ENCODE results near the gene UGT1A1.

UGT1A1 gene

GRCh38 chr2:233799087-233799665, 39.1 kb downstream of the UGT1A1 start:
- no peak for DNase-seq

DNA sequence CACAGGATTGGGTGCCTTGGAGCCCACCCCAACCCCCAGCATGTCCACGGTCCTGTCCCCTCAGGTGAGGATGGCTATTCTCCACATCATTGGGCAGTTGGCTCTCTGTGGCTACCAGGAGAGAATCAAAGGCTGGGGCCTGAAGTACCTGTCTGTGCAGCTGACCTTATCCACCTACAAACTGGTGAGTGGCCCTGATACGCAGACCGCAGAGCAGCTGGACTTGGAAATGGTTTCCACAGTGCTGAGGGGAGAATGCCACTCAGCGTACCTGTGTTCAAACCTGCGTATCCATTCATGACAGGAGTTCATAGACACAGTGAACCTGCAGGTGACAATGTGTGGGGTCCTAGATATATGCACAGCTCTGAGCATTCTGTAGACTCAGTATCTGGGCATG, 39.6 kb downstream of the UGT1A1 start:
- no peak for DNase-seq

DNA sequence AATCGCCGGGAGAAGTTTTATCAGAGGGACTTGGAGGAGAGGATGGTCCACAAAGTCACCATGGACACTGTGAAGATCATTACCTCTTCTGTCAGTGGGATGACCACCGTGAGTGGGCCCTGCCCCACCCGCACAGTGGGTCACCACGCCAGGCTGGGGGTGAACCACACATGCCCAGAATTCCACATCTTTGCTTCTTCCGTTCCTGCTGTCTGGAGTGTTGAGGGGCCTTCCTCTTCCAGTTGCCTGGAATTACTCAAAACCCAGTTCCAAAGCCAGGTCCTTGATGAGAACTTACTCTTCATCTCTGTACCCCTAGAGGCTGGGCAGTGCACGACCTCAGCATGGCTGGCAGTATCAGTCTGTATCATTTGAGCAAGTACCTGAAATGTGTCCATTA, 40.1 kb downstream of the UGT1A1 start:
- DNase-seq = no peak

GRCh38 chr2:233801357-233802131, 41.5 kb downstream of the UGT1A1 start:
- no peak for DNase-seq

- DNase-seq = no peak
These were observed 42.2 kb downstream of the UGT1A1 start for GRCh38 chr2:233802132-233802815.

GRCh38 chr2:233803292-233803911, 43.3 kb downstream of the UGT1A1 start:
- DNase-seq = no peak

DNA sequence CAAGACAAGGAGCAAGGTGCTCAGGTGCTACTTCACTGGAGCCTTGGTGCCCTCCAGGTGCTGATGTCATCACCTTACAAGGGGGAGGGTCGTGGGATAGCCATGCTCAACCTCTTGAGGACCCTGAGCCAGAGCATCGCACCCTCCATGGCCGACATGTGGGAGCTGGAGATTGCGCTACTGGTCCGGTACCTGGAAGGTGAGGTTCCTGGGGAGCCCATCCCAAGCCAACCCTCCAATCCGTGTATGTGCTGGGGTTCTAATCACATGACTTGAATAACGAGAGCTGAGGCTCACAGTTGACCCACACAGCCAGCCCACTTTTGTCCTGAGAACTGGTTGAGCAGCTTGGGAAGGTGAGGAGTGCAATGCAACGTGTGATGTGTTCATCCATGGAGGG, 43.9 kb downstream of the UGT1A1 start:
- DNase-seq = no peak

GRCh38 chr2:233807215-233807865, 47.3 kb downstream of the UGT1A1 start:
- DNase-seq = no peak

- DNase-seq = no peak
These were observed 48.2 kb downstream of the UGT1A1 start for GRCh38 chr2:233807966-233808935.

DNA sequence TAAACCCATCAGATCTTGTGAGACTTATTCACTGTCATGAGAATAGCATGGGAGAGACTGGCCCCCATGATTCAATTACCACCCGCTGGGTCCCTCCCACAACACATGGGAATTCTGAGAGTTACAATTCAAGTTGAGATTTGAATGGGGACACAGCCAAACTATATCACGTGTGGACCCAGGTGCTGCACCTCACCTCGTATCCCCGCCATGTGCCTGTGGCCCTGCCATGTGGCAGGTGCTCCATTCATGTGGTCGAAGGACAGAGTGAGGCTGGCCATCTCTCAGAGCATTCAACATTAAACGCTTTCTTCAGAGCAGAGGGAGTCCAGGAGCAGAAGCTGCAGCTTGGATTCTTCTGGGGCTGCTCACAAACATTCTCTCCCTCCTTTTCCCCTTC, 50.3 kb downstream of the UGT1A1 start:
- no peak for DNase-seq

DNA sequence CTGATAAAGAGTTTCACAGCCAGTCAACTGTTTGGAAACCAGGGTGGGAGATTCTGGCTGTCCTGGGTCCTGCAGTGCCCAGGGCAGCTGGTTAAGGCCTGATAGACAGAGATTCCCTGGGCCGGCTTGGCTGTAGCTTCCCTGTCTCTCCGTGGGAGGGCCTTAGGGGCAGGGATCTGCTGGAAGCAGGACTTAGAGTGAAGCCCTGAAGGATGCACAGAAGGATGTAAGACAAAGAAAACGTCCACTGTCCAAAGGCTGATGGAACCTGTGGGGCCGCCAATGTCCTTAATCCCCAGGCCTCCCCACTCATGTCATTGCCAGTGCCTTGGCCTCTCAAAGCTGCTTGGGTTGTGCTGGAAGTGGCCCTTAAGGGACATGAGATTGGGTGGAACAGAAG, 51.0 kb downstream of the UGT1A1 start:
- no peak for DNase-seq

- no peak for DNase-seq
These were observed 51.7 kb downstream of the UGT1A1 start for GRCh38 chr2:233811732-233812131.

DNA sequence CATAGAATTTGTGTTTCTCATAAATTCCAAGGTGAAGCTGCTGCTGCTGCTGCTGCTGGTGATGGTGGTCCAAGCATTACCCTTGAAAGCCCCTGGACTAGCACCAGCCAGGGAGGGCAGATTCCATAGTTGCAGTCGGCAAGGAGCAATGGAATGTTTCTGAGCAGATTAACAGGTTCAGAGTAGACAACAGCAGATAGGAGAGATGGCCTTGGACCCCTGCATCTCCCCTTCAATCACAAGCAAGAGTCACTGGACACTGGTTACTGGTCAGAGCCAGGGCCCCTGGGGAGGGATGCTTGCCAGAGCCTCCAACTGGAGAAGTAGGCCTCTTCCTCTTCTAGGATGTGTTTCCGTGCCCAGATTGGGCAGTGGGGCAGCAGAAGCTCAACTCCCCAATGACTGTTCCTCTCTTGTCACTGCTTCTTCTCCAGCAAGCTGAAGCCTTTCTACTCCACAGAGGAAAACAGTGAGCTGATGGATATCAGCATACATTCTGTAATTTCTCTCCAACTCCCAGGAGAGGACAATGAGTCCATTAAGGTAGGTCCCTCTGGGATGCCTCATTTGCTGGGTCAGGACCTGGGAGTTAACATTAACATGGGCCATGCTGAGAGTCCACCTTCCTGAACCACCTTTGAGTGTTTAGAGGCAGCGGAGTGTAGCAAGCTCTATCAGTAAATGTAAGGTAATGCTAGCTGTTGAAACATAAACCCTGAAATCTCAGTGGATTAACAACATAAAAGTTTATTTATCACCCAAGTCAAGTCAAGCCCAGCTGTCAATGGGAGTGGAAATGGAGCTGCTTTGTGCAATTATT, 53.4 kb downstream of the UGT1A1 start:
- DNase-seq = no peak

GRCh38 chr2:233814056-233814835, 54.2 kb downstream of the UGT1A1 start:
- no peak for DNase-seq

GRCh38 chr2:233815861-233816260, 55.8 kb downstream of the UGT1A1 start:
- DNase-seq = no peak

DNA sequence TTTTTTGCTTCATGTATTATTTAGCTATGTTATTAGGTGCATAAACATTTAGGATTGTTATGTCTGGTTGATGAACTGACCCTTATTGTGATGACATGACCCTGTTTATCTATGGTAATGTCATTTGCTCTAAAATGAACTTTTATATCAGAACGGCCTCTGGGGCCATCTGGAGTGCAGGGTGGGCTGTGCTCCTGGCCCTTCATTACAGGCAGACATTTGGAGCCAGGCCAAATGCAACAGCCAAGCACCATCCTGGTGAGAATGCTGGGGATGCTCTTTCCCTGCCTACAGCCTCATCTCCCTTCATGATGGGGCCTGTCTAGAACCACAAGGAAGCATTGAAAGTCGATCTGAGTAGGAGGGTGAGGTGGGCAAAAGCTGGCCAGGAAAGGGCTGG, 56.3 kb downstream of the UGT1A1 start:
- no peak for DNase-seq

DNA sequence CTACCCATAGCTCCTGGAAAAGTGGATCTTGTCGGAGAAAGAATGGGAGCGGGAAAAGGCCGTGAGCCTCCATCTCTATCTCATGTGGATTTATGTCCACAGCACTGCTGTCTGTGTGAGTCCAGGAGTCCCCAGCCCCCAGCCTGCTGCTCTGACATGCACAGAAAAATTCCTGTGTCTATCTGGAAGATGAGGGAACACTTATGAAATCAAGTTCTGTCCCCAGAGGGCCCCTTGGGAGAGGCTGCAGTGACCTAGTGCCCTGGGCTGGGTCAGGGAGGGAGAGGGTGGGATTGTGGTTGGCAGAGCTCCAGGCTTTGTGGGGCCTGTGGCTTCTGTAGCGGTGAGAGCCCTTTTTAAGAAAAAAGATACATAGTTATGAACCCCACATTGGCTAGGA, 56.7 kb downstream of the UGT1A1 start:
- no peak for DNase-seq

DNA sequence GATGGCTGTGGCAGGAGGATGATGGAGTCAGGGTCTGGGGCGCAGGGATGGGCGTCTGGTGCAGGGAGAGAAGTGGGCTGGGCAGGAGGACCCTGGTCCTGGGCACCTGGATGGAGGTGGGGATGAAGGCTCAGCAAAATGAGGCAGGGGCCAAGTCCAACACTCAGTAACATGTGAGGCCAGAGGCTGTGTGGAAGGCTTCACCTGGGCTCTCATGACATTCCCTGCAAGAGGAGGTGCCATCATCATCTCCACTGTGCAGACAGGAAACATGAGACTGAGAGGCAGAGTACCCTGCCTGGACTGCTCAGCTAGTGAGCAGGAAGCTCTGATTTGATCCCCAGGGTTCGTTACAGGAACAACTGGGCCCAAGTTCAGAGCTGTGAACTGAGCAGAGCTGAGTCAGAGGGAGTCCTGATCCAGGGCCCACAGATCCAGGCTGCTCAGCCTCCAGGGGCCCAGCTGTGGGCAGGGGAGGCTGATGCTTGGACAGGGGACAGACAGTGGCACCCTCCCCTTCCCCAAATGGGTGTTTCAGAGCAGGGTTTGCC, 57.4 kb downstream of the UGT1A1 start:
- DNase-seq = peak in 1 of 5 donors; percentile 4

GRCh38 chr2:233817995-233818638, 58.0 kb downstream of the UGT1A1 start:
- DNase-seq = peak in 1 of 5 donors; percentile 3
